ENCODE measurements around the gene FNTB. TPM values are rescaled to one million over a fixed set of nuclear protein-coding genes. Genes with fewer than 3 reads are reported as not detected.

The FNTB gene
- total RNA-seq, 1 experiment from 2014 or later = 28.1 TPM

DNA sequence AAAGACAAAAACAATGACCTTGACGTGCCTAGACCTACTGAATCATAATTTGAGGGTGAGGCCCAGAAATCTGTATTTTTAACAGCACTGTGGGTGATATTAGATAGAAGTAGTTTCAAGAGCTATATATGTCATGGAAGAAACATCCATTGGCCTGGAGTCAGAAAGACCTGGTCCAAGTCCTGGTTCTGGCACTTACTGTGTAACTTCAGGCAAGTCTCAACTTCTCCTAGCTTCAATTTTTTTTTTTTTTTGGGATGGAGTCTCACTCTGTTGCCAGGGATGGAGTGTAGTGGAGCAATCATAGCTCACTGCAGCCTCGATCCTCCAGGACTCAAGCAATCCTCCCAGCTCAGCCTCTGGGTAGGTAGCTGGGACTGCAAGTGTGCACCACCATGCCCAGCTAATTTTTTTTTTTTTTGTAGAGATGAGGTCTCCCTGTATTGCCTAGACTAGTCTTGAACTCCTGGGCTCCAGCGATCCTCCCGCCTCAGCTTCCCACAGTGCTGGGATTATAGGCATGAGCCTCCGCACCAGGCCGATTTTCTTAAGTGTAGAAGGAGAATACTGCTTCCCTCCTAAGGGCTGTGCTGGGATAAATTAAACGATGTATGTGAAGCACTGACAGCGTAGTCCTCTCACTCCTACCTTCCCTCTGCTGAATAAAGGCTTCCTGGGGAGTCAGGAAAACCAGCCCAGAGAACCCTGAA lies 29.8 kb upstream of the FNTB start:
- H3K4me1 ChIP-seq (ENCODE audit: insufficient read depth, low read length) = no peaks in the 10 kb centered on the region
- H3K27ac ChIP-seq (ENCODE audit: low read length) = no peak overlapping the region
- H3K4me3 ChIP-seq (ENCODE audit: low read length) = no peak overlapping the region
- ChIA-PET POLR2A (ENCODE audit: unreplicated experiment) (no interaction called here), CTCF (no interaction called here)
- intact Hi-C loops (cut with micrococcal nuclease) = no loop called here
- BruUV-seq (replicated peaks) = no TSS peak
- H3K9me3 ChIP-seq (ENCODE audit: low read length) = no peaks in the 10 kb centered on the region
- H3F3A ChIP-seq (ENCODE audit: low read length, unreplicated experiment) = no peaks in the 10 kb centered on the region
- ATAC-seq = no peak
- H4K20me1 ChIP-seq (ENCODE audit: low read length) = no peaks in the 10 kb centered on the region
- H3K9ac ChIP-seq (ENCODE audit: low read length) = no peak overlapping the region
- no peak for TF ChIP-seq EZH2phosphoT487 (IDR thresholded peaks at IDR 0.05; ENCODE audit: borderline replicate concordance, low read length)
- TF ChIP-seq, protein P1, sequence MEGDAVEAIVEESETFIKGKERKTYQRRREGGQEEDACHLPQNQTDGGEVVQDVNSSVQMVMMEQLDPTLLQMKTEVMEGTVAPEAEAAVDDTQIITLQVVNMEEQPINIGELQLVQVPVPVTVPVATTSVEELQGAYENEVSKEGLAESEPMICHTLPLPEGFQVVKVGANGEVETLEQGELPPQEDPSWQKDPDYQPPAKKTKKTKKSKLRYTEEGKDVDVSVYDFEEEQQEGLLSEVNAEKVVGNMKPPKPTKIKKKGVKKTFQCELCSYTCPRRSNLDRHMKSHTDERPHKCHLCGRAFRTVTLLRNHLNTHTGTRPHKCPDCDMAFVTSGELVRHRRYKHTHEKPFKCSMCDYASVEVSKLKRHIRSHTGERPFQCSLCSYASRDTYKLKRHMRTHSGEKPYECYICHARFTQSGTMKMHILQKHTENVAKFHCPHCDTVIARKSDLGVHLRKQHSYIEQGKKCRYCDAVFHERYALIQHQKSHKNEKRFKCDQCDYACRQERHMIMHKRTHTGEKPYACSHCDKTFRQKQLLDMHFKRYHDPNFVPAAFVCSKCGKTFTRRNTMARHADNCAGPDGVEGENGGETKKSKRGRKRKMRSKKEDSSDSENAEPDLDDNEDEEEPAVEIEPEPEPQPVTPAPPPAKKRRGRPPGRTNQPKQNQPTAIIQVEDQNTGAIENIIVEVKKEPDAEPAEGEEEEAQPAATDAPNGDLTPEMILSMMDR (conservative IDR thresholded peaks at IDR 0.05; ENCODE audit: low read depth, low read length) = no peak
- no peak for TF ChIP-seq EZH2 (IDR thresholded peaks at IDR 0.05; ENCODE audit: low read length, unreplicated experiment)
- no peaks in the 10 kb centered on the region for H3K36me3 ChIP-seq (ENCODE audit: low read depth, low read length)
- no peak overlapping the region for H3K4me2 ChIP-seq (ENCODE audit: low read length)
- H3K79me2 ChIP-seq (ENCODE audit: low read length) = no peaks in the 10 kb centered on the region
- DNase-seq = no peak
- no peak overlapping the region for H2AFZ ChIP-seq (ENCODE audit: low read length)
- no peaks in the 10 kb centered on the region for H3K27me3 ChIP-seq (ENCODE audit: low read length)
- H3K9me2 ChIP-seq (replicated peaks; ENCODE audit: low read length) = no peaks in the 10 kb centered on the region

DNA sequence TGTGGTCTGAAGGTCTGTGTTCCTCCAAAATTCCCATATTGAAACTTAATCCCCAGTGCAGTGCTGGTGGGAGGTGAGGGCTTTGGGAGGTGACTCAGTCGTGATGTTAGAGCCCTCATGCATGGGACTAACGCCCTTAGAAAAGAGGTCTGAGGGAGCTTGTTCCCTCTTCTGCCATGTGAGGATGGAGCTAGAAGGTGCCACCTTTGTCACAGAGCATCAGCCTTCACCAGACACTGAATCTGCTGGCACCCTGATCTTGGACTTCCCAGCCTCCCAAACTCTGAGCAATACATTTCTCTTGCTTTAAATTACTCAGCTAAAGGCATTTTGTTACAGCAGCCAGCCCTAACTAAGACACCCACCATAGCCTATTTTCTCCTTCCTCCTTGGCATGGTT lies 28.5 kb upstream of the FNTB start:
- ChIA-PET CTCF (interaction anchor here (0.5 kb wide), 1 partner anchor 23 kb away, joined by 3 read pairs; no protein-coding TSS in a partner anchor), POLR2A (ENCODE audit: unreplicated experiment) (interaction anchor here (0.7 kb wide), 1 partner anchor 29 kb away, joined by 9 read pairs; no protein-coding TSS in a partner anchor)

More for the DNA sequence above, 28.5 kb upstream of the FNTB start:
- H3K9ac ChIP-seq (ENCODE audit: low read length) = no peak overlapping the region
- no peak for TF ChIP-seq EZH2 (IDR thresholded peaks at IDR 0.05; ENCODE audit: low read length, unreplicated experiment)
- TF ChIP-seq, protein P1 (conservative IDR thresholded peaks at IDR 0.05; ENCODE audit: low read depth, low read length) = no peak
- no peak for TF ChIP-seq EZH2phosphoT487 (IDR thresholded peaks at IDR 0.05; ENCODE audit: borderline replicate concordance, low read length)
- no peaks in the 10 kb centered on the region for H4K20me1 ChIP-seq (ENCODE audit: low read length)
- H3K27me3 ChIP-seq (ENCODE audit: low read length) = no peaks in the 10 kb centered on the region
- H3K9me3 ChIP-seq (ENCODE audit: low read length) = no peaks in the 10 kb centered on the region
- no peak overlapping the region for H3K4me3 ChIP-seq (ENCODE audit: low read length)
- H2AFZ ChIP-seq (ENCODE audit: low read length) = no peak overlapping the region
- H3K4me1 ChIP-seq (ENCODE audit: insufficient read depth, low read length) = no peaks in the 10 kb centered on the region
- ATAC-seq = no peak
- no peaks in the 10 kb centered on the region for H3F3A ChIP-seq (ENCODE audit: low read length, unreplicated experiment)
- DNase-seq = no peak
- H3K36me3 ChIP-seq (ENCODE audit: low read depth, low read length) = no peaks in the 10 kb centered on the region
- no peak overlapping the region for H3K4me2 ChIP-seq (ENCODE audit: low read length)
- no TSS peak for BruUV-seq (replicated peaks)
- H3K9me2 ChIP-seq (replicated peaks; ENCODE audit: low read length) = no peaks in the 10 kb centered on the region
- H3K79me2 ChIP-seq (ENCODE audit: low read length) = no peaks in the 10 kb centered on the region
- intact Hi-C loops (cut with micrococcal nuclease) = no loop called here
- H3K27ac ChIP-seq (ENCODE audit: low read length) = no peak overlapping the region

Data from PC-3 (cell line).